ENCODE measurements around the gene TSEN2. TPM values are rescaled to one million over a fixed set of nuclear protein-coding genes. Genes with fewer than 3 reads are reported as not detected.

The TSEN2 gene
- total and polyA plus RNA-seq, 10 of the 15 experiments (the other 5 are each of a cell fraction or from before 2014, with no cell fraction given), result 17.7 to 32.3 (median 24.3) TPM

- Histone ChIP-seq H4K20me1 (ENCODE audit: control insufficient read depth, insufficient read depth) (no peaks in the 10 kb centered on the region), H3K4me1 (ENCODE audit: control insufficient read depth, insufficient read depth, low read length) (no peaks in the 10 kb centered on the region), H3K36me3 (ENCODE audit: control insufficient read depth in 2 of 2, insufficient read depth in 2 of 2, low read length in 1 of 2) (no peaks in the 10 kb centered on the region), H2AFZ (ENCODE audit: control insufficient read depth, low read depth, low read length) (no peak overlapping the region), H3K9me3 (replicated peaks; ENCODE audit: control insufficient read depth, insufficient read depth, low read length) (no peaks in the 10 kb centered on the region), H3K27me3 (replicated peaks in 1 of 2; ENCODE audit: control insufficient read depth in 2 of 2, insufficient read depth in 2 of 2, low read length in 1 of 2) (0 out of 4 replicates have a peak, but pooled peaks cover 0 to 2% of the 10 kb centered on the region in 2 experiments), H3K9ac (ENCODE audit: control insufficient read depth, insufficient read depth, low read length) (no peak overlapping the region), H3K27ac (ENCODE audit: control insufficient read depth, insufficient read depth) (no peak overlapping the region), H3K4me3 (no peak overlapping the region), H3K4me2 (ENCODE audit: control insufficient read depth, insufficient read depth) (no peak overlapping the region), H3K79me2 (ENCODE audit: control insufficient read depth, insufficient read depth, low read length) (no peaks in the 10 kb centered on the region)
- no peak for FAIRE-seq
- no TSS peak for BruUV-seq (replicated peaks)
- CTCF ChIA-PET, result interaction anchor here (4.9 kb wide), 1 partner anchor 336 kb away, joined by 16 read pairs; no protein-coding TSS in a partner anchor
- RAD21 ChIA-PET (ENCODE audit: unreplicated experiment), result interaction anchor here (1.2 kb wide), 1 partner anchor 327 kb away, joined by 3 read pairs; no protein-coding TSS in a partner anchor
- no peak for ATAC-seq
- 32% methylated on average over 11 of the region's 11 CpGs for WGBS (ENCODE audit: insufficient coverage, insufficient replicate concordance, low lambda C conversion rate, missing lambda C conversion rate)
- intact Hi-C loops (cut with micrococcal nuclease; ENCODE audit: unreplicated experiment), result loop anchor here (10.0 kb wide), 1 partner anchor 177 kb away; no protein-coding TSS in a partner anchor
- no peak for DNase-seq (ENCODE audit: low read depth, low spot score)
- SMC1A ChIA-PET (ENCODE audit: uncharacterized antibody, unreplicated experiment), result no interaction called here
- POLR2A ChIA-PET, result no interaction called here
- in situ Hi-C loops (cut with MboI), result no loop called here
- TF ChIP-seq ETV6 (conservative IDR thresholded peaks at IDR 0.05 in 1 of 2, IDR thresholded peaks at IDR 0.05 in 1 of 2; ENCODE audit: borderline replicate concordance in 1 of 2, low read depth in 1 of 2) (no peak), KAT2A (conservative IDR thresholded peaks at IDR 0.05; ENCODE audit: control insufficient read depth, low read depth, low read length) (no peak)
These were observed 12.2 kb upstream of the TSEN2 start for GRCh38 chr3:12472000-12472610.

- no peak overlapping the region for H3K4me3 ChIP-seq
- no peaks in the 10 kb centered on the region for H3K36me3 ChIP-seq (ENCODE audit: control insufficient read depth in 2 of 2, insufficient read depth in 2 of 2, low read length in 1 of 2)
- no peak for DNase-seq (ENCODE audit: low read depth, low spot score)
- ChIA-PET CTCF (interaction anchor here (4.9 kb wide), 1 partner anchor 337 kb away, joined by 16 read pairs; no protein-coding TSS in a partner anchor), POLR2A (no interaction called here), RAD21 (ENCODE audit: unreplicated experiment) (interaction anchor here (1.2 kb wide), 1 partner anchor 327 kb away, joined by 3 read pairs; no protein-coding TSS in a partner anchor), SMC1A (ENCODE audit: uncharacterized antibody, unreplicated experiment) (no interaction called here)
- in situ Hi-C loops (cut with MboI) (no loop called here), intact Hi-C loops (cut with micrococcal nuclease; ENCODE audit: unreplicated experiment) (loop anchor here (10.0 kb wide), 1 partner anchor 178 kb away; no protein-coding TSS in a partner anchor)
- H3K9ac ChIP-seq (ENCODE audit: control insufficient read depth, insufficient read depth, low read length), result no peak overlapping the region
- H3K9me3 ChIP-seq (replicated peaks; ENCODE audit: control insufficient read depth, insufficient read depth, low read length), result no peaks in the 10 kb centered on the region
- TF ChIP-seq CHD1 (IDR thresholded peaks at IDR 0.05; ENCODE audit: low read depth, low read length), result no peak
- no peak for TF ChIP-seq ZNF622 (IDR thresholded peaks at IDR 0.05)
- no peak for TF ChIP-seq CREB1 (IDR thresholded peaks at IDR 0.05; ENCODE audit: low read depth)
- TF ChIP-seq YY1 (IDR thresholded peaks at IDR 0.05; ENCODE audit: low read depth, low read length), result no peak
- no peak for TF ChIP-seq PBX3 (IDR thresholded peaks at IDR 0.05; ENCODE audit: insufficient replicate concordance, low read depth, low read length)
- TF ChIP-seq NFYB (IDR thresholded peaks at IDR 0.05; ENCODE audit: insufficient read depth, low read depth, low read length), result no peak
- TF ChIP-seq SUPT20H (IDR thresholded peaks at IDR 0.05; ENCODE audit: borderline replicate concordance, control insufficient read depth, low read depth, low read length), result no peak
- TF ChIP-seq LARP7 (IDR thresholded peaks at IDR 0.05), result no peak
- BruUV-seq (replicated peaks), result no TSS peak
- no peak overlapping the region for H2AFZ ChIP-seq (ENCODE audit: control insufficient read depth, low read depth, low read length)
- FAIRE-seq, result no peak
- H4K20me1 ChIP-seq (ENCODE audit: control insufficient read depth, insufficient read depth), result no peaks in the 10 kb centered on the region
- no peak for ATAC-seq
- no peaks in the 10 kb centered on the region for H3K4me1 ChIP-seq (ENCODE audit: control insufficient read depth, insufficient read depth, low read length)
- H3K4me2 ChIP-seq (ENCODE audit: control insufficient read depth, insufficient read depth), result no peak overlapping the region
- WGBS (ENCODE audit: insufficient coverage, insufficient replicate concordance, low lambda C conversion rate, missing lambda C conversion rate), result 30% methylated on average over 5 of the region's 5 CpGs
- H3K27me3 ChIP-seq (replicated peaks in 1 of 2; ENCODE audit: control insufficient read depth in 2 of 2, insufficient read depth in 2 of 2, low read length in 1 of 2), result 0 out of 4 replicates have a peak, but pooled peaks cover 0 to 2% of the 10 kb centered on the region in 2 experiments
- no peak overlapping the region for H3K27ac ChIP-seq (ENCODE audit: control insufficient read depth, insufficient read depth)
- no peaks in the 10 kb centered on the region for H3K79me2 ChIP-seq (ENCODE audit: control insufficient read depth, insufficient read depth, low read length)
These were observed 11.5 kb upstream of the TSEN2 start for GRCh38 chr3:12472796-12473195.
